CD4-positive, alpha-beta T cell treated with Interleukin-2 at 100 ng/mL for 4 hours (primary cell): Measurements from ENCODE around the gene RBM20.
"Not testable (repeated sequence)": the region's sequence is repeated elsewhere in the genome, so short reads cannot be mapped to it uniquely, and the experiment has no call there.

ENCODE experiments used
- DNase-seq: peaks from one replicate; pipeline ENCODE4 v3.0.0-alpha.2; 2020; ENCODE audit warnings: low spot score

Gene RBM20

DNA sequence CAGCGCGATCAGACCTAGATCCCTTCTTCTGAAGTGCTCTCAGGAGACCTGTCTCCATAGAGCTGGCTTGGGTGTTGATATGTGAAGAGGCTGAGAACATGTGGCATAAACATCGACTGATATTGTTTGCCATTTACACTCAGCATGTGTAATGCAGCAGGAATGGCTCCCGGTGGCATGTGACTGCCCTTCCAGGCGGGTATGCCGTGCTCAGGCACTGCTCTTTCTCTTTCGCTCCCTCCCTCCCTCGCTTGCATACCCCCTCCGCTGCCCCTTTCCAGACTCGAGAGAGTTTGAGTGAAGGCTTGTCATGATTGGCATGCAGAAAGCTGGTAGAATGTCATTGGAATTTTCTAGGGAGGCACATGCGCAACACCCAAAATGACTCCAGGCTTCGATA is 120.2 kb downstream of the RBM20 start:
- no peak for DNase-seq

DNA sequence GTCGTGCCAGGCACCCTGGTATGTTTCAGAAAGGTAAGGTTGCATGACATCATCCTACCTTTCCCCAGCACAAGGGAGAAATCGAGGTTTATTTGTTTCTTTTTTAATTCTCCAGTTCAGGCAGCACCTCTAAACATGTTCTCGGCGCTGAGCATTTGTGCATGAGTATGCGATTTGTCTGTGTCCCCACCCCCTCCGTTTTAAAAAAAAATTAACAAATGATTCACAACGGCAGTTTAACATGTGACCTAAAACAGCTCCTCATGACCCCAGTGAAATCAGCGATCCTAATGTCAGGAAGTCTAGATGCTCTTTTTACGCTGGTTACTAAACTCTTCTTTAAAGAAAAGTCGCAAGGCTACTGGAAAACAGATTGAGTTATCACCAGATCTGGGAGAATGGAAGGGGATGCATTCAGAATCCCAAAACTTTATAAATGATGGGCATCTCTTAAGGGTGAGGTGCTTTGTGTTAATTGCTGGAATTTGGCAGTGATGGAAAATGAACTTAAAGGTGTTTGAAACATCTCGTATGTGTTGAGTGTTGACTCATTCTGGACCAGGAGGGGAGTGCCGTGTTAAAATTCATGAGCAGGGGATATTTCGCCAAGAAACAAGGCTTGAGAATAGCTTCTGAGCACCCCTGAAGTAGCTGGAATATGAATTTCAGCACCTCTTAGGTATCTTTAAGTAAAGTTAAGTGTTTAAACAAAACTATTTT is 120.8 kb downstream of the RBM20 start:
- no peak for DNase-seq

DNA sequence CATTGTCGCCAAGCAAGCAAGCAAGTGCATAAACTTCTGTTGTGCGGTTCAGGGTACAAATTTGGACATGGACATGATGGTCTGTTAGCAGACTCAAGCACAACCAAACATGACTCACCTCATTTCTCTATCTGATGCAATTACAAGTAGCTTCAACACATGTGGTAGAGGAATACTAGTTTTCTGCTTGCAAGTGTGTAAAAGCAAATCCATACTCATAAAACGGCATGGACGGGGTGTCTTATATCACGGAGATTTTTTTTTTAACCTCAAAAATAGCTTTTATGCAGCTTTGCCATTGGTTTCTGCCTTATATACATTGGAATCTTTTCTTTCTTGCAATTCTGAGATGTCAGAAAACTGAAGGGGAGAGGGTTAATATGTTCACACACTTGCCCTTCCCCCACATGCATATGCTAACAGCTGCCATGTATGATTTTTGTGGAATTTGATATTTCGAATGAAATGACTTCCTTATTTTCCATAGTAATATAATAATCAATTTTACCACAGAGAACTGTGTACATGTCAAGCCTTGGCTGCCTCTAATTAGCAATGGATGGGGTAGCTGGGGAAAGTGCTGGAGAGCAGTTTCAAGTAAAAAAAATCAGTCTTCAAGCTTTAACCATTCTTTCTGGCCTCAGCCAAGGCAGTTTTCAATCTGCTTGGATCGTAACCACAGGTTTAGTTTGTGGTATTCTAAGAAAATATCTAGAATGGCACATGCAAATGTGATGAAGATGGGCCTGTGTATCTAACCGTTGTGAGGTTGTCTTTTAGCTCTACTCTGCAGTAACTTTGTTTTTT is 121.6 kb downstream of the RBM20 start:
- no peak for DNase-seq

DNA sequence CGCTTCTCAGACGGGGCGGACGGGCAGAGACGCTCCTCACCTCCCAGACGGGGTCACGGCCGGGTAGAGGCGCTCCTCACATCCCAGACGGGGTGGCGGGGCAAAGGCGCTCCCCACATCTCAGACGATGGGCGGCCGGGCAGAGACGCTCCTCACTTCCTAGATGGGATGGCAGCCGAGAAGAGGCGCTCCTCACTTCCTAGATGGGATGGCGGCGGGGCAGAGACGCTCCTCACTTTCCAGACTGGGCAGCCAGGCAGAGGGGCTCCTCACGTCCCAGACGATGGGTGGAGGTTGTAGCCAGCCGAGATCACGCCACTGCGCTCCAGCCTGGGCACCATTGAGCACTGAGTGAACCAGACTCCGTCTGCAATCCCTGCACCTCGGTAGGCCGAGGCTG is 123.5 kb downstream of the RBM20 start:
- not testable (repeated sequence) for DNase-seq

DNA sequence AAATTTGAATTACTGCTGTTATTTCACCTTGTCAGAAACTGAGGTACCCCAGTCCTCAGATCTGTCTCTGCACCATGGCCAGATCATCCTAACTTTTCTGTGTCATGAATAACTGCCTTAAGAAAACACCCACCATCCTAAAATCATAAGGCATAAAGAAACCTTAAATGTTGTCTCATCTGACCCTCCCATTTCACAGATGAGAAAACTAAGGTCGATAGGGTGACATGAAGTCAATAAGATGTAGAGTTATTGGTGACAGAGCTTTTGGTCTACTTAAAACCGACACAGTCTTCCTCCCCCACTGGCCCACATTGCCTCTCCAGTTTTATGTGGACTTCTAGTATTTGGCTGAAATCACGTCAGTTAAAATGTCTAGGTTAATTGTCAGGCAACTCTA is 126.1 kb downstream of the RBM20 start:
- DNase-seq: no peak

DNA sequence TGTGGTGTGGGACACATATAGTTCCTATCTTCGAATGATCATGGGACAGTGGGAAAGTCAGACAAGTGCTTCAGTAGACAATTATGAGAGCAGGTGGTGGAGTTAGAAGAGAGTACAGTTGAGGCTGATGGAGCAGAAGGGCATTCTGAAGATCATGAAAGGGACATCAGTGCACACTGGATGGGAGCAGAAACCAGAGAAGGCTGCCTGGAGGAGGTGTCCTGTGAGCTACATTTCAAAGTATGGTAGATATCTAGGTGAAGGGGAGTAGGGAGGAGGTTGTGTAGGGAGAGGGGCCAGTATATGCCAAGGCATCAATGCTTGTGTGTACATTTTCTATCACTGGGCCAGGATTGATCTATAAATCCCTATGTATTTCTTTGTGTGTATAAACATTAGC is 127.3 kb downstream of the RBM20 start:
- DNase-seq: no peak

DNA sequence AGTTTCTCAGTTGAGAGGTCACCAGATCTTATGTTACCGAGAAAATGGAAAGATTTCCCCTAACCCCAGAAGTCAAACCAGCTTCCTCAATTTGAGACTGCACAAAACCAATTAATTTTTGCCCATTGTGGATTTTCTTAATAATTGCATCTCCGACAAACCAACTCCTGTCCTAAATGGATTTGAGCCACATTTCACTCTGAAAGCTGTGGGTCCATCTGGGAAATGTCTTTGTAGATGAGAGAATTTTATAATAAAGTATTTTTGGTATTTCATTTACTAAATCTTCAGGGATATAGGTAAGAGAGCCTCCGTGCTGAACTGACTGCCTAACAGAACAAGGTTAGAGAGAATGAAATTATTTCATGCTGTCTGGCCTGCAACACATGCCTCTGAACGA is 127.9 kb downstream of the RBM20 start:
- no peak for DNase-seq

DNA sequence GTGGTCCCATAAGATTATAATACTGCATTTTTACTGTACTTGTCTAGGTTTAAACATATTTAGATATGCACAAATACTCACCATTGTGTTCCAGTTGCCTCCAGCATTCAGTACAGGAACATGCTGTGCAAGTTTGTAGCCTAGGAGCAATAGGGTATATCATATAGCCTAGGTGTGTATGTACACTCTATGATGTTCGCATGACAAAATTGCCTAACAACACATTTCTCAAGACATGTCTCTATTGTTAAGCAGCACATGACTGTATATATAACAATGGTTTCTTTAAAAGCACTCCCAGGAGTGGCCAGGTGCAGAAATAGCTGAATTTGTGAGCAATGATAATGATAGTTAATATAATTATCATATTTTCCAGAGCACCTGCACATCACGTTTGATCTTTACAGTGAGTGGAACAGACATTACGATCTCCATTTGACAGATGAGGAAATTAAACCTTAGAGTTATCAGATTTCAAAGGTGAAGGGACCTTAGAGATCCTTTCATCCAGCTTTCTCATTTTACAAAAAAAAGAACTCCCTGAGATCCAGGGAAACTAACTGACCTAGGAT is 128.4 kb downstream of the RBM20 start:
- no peak for DNase-seq

DNA sequence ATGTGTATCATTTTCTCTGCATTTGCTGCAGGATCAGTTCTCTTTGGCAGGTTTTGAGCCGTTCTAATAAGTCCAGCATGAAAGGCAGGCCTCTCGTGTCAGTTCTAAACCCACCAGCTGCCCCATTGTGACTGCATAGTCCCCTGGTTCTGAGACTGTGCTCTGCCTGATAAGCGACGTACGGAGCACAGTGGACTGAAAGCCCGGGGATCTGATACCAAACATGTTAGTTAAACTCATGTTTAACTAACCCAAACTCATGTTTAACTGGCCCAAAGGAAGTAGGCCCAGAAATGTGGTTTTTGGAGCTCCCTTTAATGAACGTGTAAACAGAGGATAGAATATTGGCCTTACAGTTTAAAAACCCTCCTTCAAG is 129.5 kb downstream of the RBM20 start:
- no peak for DNase-seq

DNA sequence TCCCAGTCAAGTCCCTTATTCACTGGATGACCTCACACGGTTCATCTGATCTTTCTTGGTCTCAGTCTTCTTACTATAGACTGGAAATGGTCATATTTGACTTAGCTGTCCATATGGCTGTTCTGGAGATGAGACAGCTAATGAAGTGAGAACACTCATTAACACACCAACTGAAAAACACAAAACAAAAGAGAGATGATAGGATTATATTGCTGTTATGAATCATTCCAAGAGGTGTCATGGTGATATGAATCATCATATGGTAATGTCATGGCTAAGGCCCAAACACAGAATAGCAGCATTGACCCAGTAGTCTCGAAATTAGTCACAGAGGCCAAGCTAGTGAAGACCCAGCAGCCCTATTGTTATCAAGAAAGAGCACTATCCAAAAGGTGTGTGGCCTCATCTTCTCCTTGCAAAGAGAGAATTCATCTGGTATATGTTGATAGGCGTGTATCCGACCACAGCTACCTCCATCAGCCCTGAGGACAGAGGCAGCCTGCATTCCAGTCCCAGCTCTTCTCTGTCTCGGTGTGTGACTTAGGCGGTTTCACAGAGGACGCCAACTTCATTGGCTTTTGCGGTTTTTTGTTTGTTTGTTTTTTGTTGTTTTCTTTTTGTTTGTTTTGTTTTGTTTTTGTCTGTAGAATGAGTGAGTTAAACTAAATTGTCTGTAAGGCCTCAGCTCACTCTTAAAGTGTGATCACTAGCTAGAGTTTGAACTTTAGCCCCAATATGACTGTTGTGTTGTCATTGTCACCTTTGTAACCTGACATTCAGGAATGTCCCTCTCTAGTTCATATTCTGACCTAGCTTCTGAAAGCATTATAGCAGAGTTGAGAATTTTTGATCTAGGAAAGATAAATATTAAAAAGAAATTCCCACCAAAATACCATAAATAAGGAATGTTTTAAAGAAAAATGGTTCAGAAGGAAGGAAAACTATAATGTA is 130.2 kb downstream of the RBM20 start:
- peak; percentile 66 for DNase-seq

DNA sequence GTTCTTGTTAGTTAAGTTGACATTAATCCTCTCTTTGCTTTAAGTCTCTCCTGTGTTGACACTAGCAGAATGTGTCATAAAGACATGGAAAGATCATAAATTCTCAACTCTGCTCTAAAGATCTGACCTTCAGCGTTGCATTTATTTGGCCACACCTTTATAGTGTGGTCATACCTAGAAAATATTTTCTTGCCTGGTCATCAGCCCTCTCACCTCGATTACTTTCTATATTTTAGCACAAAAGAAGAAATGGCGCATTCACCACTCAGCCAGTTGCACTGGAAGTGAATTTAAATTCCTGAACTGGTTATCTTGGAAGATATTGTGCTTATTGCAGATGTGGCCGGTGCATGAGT is 130.9 kb downstream of the RBM20 start:
- no peak for DNase-seq

DNA sequence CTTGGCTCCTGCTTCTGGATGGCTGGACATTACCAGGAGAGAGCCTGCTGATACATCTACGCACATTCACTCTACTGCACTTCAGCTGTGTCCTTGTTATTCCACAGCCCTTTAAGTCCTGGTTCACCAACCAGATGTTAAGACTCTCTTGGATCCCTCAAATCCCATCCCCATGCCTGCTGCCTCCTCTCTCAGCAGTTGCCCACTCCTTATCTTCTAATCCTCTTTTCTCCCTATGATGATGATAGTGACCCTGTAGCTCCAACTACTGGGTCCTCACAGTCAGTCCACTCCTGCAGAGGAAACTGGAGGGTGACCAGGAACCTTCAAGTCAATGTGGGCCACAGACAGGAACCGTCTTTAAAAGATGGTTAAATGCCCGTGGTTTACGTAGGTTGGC is 131.3 kb downstream of the RBM20 start:
- no peak for DNase-seq

DNA sequence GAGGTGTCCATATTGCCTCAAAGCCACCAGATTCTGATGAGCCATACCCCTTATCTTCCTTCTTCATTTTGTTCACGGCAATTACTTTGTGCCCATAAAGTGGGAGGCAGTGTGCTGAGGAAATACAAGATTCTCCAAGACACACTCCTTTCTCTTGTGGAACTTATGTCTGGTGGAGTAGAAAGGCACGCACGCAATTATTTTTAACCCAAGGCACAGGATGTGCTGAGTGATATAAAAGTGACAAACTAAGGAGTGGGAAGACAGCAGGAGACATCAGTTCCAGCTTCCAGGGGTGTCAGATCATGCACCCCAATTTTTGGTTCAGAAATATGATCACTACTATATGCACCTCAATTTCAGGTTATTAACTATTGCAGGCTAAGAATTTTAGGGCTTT is 132.9 kb downstream of the RBM20 start:
- no peak for DNase-seq

DNA sequence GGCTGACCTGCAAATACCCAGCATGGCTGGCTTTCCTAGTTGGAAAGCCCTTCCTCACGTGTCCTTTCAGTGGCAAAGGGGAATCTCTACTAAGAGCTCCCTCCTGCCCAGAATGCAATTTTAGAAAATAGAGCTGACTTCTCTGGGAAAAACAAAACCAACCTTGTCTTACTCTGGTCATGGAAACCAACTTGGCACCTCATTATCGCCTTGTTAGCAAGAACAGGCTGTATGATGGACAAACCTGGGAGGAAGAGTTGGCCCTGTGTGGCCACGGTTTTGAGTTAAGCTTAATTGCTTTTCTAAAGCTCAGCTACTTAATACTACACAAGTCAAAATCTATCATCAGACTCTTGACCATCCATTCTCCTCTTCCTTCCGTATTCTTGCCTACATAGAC is 133.5 kb downstream of the RBM20 start:
- DNase-seq: no peak

DNA sequence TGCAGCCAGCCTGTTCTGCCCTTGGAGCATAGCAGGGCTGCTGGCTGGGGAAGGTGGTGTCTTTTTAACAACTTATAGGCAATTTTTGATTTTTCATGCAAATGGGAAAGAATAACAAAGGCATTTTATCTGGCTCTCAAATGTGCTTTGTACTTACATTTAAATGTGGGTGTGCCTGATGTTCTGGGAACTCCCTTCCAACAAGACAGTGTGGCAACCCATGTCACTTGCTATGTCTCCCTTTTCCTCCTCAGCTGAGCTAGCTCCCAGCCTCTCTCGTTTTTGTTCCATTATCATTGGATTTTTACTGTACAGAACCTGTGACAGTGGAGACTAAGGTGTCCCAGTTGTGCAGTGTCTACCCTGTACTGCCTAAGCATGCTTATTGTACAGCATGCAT is 134.1 kb downstream of the RBM20 start:
- no peak for DNase-seq

DNA sequence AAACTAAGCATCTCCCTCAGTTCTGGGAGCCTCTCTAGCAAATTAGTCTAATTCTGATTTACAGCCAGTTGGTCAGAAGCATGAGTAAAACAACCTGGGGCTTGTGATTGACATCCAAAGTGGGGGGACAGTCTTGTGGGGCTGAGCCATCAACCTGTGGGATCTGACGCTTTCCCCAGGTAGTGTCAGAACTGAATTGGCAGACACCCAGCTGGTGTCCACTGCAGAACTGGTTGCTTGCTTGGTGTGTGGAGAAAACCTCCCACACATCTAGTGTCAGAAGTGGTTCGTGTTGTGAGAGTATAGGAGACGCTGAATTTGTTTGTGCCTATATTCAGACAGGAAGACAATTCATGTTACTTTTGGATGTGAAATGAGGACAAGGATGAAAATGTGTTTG is 135.4 kb downstream of the RBM20 start:
- DNase-seq: no peak

DNA sequence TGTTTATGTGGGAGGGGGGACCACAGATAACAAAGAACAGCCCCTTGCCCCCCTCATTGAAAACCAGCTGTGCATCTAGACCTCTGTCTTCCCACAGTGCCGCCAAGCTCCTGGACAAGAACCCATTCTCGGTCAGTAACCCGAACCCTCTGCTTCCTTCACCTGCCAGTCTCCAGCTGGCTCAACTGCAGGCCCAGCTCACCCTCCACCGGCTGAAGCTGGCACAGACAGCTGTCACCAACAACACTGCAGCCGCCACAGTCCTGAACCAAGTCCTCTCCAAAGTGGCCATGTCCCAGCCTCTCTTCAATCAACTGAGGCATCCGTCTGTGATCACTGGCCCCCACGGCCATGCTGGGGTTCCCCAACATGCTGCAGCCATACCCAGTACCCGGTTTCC is 136.6 kb downstream of the RBM20 start:
- no peak for DNase-seq

DNA sequence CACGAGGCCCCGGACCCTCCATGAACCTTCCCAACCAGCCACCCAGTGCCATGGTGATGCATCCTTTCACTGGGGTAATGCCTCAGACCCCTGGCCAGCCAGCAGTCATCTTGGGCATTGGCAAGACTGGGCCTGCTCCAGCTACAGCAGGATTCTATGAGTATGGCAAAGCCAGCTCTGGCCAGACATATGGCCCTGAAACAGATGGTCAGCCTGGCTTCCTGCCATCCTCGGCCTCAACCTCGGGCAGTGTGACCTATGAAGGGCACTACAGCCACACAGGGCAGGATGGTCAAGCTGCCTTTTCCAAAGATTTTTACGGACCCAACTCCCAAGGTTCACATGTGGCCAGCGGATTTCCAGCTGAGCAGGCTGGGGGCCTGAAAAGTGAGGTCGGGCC is 137.0 kb downstream of the RBM20 start:
- DNase-seq: no peak

DNA sequence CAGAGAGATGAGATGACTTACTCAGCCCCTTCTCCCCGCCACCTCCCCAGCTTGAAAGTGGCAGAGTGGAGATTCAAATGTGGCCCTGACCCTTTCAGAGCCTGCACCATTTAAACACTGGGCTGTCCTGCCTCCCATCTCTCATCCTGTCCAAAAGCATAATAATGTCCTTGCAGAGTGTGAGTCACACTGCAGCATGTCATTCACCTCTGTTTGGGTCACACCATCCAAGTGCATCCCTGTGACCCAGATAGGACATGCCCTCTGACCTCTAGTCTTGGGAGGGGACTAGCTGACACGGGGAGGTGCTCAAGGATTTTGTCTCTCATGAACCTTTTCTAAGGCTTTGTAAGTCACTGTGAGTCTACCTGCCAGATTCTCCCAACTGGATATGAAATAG is 138.5 kb downstream of the RBM20 start:
- no peak for DNase-seq

DNA sequence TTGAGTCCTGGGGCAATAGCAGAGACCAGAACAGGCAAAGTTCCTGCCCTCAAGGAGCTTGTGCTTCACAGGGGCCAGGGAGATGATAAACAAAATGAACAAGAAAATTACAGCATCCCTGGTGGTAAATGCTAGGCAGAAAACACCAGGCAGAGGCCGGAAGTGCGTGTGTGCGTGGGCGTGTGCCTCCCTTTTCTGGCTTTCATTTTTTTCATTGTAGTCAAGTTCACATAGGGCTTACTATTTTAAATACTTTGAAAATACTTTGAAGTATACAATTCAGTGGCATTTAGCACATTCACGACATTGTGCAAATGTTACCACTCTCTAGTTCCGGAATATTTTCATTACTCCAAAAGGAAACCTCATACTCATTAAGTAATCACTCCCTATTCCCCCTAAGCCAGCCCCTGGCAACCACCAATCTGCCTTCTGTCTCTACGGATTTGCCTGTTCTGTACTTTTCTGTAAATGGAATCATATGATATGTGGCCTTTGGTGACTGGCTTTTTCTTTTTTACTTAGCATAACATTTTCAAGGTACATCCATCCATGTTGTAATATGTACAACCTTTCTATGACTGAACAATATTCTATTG is 139.5 kb downstream of the RBM20 start:
- DNase-seq: peak; percentile 57

DNA sequence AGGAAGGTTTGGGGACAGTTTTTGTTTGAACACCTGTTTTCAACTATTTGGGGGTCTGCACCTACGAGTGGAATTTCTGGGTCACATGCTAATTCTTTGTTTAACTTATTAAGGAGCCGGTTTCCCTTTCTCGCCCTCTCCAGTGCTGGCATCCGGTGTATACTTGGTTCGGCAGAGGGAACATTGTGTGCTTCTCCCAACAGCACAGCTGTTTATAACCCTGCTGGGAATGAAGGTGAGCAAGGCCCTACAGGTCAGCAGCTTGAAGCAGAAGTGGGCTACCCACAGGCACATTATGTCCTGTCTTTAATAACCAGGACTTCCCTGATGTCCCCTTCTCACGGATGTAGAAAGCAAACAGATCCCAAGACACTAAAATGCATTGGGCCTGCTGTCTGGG is 140.1 kb downstream of the RBM20 start:
- DNase-seq: no peak

DNA sequence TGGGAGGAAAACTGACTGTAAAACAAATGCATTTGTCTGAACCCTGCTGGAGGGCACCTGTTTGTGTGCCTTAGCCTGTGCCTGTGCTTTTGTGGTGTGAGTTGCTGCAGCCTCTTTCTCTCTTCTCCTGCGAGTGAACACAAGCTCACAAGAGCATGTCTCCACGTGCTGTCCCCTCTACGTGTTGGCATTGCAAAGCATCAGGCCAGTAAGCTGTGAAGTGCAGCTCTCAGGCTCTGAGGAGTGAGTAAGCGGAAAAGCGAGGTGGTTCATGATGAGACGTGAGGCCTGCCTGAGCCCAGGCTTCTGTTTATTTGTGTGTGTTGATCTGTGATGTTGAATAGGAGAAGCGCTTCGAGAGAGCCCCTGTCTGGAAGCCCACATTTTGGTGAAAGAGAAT is 142.0 kb downstream of the RBM20 start:
- no peak for DNase-seq
